SK-N-DZ (cell line): Measurements from ENCODE around the gene SERPINA6.
"Not testable (repeated sequence)": the region's sequence is repeated elsewhere in the genome, so short reads cannot be mapped to it uniquely, and the experiment has no call there.

ENCODE experiments used
- DNase-seq: peaks from one replicate; pipeline ENCODE4 v3.0.0-alpha.2; 2015; ENCODE audit warnings: low spot score

Gene SERPINA6

DNA sequence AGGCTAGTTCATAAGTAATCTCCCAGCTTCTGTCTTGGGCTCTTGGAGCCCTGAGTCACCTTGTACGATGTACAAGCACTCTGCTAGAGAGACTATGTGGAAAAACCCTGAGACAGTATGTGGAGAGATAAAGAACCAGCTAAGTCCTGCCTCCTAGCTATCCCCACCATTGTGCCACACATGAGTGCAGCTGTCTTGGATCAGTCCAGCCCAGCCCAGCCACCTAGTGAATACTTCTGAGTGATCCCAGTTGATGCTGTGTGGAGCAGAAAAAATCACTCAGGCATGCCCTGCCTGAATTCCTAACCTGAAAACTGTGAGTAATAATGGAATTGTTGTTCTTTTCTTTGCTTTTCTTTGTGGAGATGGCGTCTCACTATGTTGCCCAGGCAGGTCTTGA is 5.1 kb upstream of the SERPINA6 start:
- no peak for DNase-seq

DNA sequence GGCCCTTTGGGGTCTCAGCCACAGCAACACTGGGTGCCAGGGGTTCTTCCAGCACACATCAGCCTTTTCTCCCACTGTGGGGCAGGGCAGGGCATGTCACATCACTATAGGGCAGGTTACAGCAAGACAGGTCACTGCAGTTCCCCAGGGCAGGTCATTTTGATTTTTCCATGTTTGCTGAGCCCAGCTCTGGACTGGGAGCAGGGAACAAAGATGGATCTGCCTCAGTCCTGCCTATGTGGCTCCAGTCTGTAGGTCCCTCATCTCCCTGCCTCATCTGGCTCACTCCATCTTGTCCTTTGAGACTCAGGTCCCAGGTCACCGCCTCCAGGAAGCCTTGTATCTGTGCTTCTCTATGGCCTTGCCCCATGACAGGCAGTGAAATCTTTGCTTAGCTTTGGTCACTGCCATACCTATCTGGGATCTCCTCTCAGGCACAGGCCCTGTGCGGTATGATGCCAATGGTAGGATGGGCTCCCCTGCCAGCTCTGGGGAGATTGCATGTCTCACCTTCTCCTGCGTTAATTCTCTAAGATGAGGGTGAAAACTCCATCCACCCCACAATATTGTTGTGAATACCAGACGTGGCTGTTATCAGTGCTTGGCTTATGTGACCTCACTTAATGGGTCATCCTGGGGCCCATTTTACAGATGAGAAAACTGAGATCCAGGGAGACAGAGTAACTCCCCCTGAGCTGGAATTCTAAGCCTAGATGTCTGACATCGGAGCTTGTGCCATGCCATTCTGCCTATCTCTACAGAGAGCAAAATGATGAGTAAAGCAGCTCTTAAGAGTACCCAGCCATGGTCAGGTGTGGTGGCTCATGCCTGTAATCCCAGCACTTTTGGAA is 1.5 kb downstream of the SERPINA6 start:
- DNase-seq, result no peak

DNA sequence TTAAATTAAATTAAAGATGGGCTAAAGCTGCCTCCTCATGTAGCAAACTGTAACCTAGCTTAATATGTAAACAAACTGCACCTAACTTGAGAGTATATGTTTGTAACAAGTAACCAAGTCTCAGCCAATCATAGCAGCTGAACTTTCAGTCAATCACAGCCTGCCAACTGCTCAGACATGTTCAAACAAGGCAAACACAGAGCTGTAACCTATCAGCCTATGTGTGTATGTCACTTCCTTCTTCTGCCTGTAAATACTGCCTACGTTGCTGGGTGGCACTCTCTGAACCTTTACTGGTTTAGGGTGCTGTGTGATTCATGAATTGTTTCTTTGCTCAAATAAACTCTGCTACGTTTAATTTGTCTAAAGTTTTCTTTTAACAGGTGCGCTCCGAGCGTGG is 2.9 kb downstream of the SERPINA6 start:
- DNase-seq, result no peak

DNA sequence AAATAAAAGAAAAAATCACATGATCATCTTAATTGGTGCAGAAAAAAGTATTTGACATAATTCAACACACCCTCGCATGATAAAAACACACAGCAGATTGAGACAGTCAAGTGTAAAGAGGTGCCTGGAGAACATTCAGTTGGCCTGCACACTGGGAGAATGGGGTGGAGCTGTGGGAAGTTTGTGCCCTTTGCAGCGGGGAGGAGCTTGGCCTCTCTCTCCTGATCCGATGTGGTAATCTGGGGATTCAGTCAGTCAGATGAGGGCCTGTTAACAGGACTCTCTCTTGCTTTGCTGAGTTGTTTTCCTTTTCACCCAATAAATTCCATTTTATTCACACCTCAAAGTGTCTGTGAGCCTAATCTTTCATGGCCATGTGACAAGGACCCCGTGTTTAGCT is 5.9 kb downstream of the SERPINA6 start:
- DNase-seq, result no peak

DNA sequence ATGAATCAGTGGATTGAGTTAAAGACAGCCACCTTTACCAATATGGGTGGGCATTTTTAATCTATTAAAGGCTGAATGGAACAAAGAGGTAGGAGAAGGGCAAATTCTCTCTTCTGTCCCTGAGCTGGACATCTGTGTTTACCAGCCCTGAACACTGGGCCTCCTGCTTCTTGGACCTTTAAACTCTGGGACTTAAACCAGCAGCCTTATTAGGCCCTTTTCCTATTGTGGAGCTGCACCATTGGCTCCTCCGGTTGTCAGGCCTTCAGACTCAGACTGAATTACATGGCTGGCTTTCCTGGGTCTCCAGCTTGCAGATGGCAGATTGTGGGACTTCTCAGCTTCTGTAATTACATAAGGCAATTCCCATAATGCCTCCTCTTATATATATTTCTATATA is 6.4 kb downstream of the SERPINA6 start:
- no peak for DNase-seq

DNA sequence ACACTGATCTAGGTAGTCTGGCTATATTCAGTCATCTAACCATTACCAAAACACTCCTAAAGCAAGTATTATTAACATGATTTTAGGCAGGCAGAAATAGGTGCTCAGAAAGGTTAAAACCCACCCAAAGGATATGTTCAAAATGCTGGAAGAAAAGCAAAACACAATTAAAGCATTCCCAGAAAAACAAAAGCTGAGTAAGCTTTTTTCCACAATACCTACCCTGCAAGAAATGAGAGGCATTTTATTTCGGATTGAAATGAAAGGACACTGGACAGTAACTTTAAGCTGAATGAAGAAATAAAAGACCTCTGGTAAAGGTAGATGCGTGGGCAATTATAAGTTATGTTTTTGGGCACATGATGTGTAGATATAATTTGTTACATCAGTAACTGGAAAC is 8.2 kb downstream of the SERPINA6 start:
- no peak for DNase-seq

DNA sequence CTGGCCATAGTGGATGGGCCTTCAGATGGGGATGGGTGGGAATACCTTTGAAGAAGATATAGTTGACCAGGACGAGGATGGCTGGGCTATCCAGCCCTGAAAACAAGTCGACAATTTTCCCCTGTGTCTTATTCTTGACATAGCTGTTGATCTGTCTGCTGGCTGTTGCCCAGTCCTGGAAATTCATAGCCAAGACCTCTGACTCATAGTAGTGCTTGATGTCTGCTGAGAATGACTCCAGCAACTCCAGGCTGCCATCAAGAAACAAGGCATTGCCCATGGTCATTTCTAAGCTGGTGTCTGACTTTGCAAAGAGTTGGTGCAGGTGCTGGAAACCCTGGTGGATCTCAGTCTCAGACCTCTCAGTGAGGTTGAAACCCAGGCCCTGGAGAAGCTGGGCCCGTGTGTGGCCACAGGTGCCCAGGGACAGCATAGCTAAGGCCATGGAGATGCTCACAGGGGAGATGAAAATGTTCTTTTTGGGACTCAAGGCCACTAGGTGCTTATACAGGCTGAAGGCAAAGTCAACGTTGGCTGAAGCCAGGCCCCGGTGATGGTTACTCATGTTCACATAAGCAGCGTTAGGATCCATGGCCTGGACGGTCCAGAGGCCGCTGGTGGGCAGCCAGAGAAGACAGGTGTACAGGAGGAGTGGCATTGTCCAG is 9.0 kb downstream of the SERPINA6 start:
- no peak for DNase-seq

DNA sequence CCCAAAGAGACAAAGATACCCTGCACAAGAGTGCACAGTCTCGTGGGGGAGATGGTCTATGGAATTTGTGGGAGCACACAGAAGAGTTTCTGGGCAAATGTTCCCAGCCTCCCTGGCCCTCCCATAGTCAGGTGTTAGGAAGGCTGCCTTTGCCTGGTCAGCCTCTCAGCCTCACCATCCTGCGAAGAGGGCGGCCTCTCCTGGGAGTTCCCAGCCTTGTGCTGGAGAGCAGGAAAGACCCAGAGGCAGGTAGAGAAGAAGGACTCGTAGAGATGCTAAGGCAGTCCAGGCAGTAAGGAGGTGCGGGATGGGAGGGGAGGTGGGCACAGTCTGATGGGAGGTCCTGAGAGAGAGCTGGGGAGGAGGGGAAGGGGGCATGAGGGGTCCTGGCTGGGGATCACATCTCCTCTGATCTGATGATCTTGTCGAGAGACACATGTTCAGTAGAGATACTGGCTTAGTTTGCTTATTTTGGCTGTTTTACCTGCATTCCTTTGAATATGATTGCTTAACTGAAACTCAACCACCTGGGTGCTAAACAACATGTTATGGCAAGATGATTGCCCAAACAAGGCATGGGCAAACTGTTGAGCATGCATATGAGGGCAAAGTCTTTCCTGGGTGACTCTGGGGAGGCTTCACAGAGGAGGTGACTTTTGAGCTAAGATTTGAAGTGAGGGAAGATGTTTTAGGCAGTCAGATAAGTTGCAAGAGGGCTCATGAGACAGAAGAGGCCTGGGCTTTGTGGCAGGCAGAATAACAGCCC is 10.5 kb downstream of the SERPINA6 start:
- no peak for DNase-seq

DNA sequence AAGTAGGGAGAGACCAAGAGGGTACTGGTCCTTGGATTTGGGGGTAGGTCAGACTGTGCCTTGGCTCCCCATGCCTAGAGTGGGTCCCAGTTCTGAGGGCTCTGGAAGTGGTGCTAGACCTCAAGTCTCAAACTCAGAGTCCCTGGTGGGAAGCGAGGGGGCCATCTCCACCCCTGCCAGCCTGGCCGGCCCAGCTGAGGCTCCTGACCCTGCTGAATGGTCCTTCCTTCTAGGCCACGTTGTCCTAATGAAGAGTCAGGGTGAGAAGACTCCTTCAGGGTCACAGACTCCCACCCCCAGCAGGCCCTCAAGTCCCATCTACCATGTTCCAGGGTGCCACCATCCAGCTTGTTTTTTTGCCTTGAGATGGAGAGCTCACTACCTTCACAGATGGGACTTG is 12.9 kb downstream of the SERPINA6 start:
- DNase-seq, result no peak

DNA sequence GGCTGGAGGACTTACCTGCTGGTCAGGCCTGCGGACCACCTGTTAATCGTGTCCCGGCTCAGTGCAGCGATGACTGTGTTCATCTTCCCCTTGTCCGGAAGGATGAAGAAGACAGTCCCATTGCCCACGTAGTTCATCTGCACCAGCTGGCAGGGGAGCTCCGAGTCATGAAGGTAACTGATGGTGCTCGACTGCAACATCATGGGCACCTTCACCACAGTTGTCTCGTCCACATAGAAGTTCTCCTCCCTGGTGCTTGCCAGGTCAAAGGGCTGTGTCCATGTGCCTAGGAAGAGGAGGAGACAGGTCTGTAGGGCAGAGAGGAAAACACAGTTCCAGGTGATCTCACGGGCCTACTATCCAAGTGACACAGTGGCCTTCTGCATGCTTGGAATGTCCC is 13.4 kb downstream of the SERPINA6 start:
- no peak for DNase-seq

DNA sequence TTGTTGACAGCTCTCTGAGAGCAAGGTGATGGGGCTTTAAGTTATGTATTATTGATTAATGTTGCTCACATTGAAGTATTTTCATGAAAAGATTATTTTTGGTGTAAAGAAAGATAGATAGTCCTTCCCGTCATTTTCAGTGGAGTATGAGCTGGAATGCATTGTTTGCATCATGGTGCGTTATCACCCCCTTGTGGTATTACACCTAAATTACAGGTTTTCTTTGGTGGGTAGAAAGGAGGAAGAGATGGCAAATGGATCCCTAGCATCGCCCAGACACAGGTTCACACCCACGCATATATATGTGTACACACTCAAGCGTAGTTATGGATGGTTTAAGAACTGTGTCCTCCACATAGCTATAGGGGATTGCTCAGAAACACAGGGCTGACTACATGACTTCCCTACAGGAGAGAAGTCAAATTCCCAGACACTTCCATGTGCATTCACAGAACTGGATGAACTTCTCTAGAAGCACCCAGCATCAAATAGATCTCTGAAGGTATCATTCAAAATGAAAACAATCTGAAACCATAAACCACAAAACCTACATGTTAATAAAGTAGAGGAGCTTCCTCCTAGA is 15.6 kb downstream of the SERPINA6 start:
- DNase-seq, result no peak

DNA sequence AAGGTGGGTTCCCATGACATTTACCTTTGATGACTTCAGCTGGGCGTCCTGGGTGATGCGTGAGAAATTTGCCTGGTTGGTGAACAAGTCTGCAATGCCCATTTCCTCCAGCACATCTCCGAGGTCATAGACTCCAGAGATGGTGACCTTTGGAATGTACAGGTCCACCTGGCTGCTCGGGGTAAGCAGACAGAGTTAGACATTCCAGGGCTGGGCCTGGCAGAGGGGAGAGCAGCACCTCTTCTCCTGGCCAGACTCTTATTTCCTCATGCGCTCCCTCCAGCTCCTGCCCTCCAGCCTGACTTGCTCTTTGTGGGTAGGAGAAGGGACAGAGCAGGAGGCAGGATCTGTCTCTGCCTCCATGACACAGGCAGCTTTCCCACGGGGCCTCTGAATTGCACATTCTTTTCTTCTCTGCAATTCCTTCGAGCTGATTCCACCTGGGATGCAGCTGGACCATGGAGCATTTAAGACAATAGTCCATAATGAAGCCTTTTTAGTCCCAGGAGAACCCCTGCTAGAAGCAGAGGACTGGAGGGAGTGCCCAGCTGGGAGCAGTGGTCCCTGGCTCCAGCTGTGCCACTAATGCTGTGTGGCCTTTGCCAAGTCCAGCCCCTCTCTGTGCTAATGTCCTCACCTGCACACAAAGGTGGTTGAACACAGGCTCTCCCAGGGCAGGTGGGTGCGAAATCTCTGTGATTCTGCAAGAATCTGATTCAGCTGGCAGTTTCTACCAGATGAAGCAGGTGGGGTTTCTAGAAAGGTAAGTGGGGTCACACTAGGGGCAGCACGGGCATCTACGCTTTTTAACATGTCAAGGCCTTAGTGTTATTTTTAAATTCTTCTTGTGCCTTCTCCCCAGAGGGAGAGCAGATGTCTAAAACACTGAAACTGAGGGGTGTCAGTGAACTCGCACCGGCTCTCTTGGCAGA is 16.8 kb downstream of the SERPINA6 start:
- no peak for DNase-seq

DNA sequence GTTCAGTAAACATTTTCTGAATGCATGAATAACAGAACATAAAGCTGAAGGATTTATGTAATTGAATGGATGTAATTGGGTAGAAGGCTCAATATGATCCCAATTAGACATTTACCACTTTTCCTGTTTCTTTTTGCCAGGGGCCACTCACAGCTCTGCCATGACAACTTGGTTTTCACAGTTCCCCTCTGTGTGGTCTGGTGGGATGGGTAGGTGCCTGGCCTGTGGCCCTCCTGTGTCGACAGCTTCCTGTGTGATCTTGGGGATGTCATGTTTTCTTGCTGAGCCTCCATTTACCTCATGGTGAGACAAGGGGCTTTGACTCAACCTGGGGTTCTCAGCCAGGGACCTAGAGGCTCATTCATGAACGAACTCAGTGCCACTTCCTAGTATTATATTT is 17.5 kb downstream of the SERPINA6 start:
- DNase-seq, result no peak

DNA sequence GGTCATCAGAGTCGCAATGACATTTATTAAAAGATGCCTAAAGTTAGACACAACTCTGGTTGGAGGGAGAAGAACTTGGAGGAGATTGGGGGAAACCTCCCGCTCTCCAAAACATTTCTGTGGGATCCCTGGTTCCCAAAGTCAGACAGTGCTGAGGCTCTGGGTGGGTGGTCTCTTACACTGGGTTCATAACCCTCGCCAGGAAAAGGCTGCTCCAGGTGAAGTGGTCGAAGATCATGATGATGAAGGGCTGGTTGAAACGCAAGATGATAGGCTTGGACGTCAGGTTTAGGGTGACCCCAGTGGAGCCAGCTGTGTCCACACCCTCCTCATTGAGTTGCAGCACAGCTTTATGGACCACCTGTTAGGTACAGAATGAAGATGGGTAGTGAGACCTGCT is 18.9 kb downstream of the SERPINA6 start:
- no peak for DNase-seq

DNA sequence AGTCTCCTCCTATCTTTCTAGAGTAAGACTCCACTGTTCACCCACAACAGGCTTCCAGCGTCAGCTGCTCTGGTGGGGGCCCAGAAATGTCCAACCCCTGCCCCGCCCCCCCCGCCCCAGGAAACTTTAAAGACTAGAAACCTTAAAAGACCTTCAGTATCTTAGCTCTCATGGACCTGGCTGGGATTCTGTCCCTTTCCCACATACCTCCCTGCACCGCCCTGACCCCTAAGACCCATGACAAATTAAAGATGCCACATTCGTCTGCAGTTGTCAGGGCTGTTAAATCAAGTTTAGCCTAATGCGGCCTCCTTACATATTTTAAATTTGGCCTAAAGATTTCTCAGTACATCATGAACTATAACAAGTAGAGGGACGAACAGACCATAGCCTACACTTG is 20.0 kb downstream of the SERPINA6 start:
- DNase-seq, result no peak

DNA sequence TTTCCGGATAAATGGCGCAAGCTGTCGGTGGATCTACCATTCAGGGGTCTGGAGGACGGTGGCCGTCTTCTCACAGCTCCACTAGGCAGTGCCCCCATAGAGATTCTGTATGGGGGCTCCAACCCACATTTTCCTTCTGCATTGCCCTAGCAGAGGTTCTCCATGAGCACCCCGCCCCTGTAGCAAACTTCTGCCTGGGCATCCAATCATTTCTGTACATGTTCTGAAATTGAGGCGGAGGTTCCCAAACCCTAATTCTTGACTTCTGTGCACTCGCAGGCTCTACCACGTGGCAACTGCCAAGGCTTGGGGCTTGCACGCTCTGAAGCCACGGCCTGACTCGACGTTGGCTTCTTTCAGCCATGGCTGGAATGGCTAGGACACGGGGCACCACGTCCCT is 25.0 kb downstream of the SERPINA6 start:
- no peak for DNase-seq

DNA sequence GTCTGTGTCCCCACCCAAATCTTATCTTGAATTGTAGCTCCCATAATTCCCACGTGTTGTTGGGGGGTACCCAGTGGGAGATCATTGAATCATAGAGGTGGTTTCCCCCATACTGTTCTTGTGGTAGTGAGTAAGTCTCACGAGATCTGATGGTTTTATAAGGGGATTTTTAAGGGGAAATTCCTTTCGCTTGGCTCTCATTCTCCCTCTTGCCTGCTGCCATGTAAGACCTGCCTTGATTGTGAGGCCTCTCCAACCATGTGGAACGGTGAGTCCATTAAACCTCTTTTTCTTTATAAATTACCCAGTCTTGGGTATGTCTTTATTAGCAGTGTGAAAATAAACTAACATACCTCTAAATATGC is 27.0 kb downstream of the SERPINA6 start:
- not testable (repeated sequence) for DNase-seq

DNA sequence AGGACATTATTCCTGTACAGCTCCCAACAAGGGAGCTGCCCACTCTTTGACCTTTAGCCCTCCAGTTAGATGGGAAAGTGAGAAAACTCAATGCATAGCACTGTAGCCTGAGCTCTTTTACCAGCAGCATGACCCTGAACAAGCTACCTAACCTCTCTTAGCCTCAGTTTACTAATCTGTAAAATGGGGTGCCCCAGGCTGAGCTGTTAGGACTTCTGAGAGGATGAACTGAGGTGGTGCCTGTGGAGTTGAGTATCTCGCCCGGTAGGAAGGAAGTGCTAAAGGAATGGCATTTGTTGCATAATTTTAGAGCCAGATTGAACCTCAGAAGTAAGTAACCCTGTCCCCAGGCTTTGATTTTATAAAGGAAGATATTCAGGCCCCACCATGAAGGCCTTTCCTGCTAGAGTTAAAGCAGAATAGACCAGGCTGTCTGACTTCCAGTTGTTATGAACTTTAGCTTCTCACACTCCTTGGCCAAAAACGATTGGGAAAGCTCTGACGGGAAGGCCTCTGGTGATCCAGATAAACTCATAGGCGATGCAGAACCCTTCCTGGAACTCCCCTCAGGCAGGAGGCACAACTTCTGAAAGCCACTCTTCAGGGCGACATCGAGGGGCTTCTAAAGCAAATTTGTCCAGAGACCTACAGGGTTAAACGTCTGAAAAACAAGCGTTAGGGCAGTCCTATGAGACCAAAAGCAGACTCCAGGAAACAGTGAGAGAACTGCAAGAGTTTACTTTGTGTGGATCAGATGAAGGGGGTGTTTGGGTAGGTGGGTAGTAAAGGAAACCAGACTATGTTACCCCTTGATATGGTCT is 27.6 kb downstream of the SERPINA6 start:
- DNase-seq, result no peak

DNA sequence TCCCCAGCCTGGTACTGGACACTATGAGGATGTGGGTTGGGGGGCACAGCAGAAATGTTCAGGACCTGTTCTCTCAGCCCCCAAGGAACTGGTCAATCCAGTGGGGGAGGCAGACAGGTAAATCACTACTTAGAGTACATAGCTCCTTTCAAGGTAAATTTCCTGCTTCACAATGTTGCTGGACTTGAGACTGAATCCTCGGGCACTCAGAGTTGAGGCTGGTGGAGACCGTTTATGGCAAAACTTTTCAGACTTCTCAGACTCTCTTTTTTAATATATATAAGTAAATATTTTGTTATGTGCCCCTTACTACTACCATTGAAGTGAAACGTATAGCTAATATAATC is 29.6 kb downstream of the SERPINA6 start:
- no peak for DNase-seq

DNA sequence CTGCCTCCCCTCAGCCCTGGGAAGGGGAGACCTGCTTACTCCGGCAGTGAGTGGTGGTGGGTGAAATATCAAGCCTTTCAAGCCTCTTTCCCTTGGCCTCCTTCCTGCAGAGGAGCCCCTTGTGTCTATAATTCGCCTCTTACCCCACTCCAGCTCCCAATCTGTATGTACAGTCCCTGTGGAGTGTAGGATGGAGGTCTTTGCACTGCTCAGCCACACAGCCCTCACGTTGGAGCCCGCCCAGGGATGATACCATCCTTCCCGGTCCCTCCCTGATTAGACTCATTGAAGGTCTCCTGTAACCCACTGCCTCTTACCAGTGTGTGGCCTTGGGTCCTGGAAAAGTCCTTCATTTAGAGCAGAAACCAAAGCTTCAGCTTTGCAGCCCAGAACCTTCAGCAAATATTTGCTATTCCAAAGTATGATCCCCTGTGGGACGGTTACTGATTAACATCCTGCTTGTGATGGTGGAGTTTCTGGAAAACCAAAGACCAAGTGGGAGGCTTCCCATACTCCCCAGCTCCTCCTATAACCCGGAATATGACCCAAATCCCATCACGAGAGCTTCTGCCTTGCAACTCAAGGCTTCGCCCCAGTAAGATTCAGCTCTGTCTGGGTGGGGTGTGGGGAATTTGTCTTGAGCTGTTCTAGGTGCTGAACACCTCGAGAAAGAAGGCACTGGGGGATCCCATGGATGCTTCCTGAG is 30.1 kb downstream of the SERPINA6 start, which contains the start of gene SERPINA10:
SERPINA10 (minus strand) TSS at position 397 of the 706 bp plus-strand sequence. CDS start 2,675 bp downstream, outside the sequence.
- DNase-seq, result no peak
